ENCODE data around the gene LAMP2.

The LAMP2 gene

DNA sequence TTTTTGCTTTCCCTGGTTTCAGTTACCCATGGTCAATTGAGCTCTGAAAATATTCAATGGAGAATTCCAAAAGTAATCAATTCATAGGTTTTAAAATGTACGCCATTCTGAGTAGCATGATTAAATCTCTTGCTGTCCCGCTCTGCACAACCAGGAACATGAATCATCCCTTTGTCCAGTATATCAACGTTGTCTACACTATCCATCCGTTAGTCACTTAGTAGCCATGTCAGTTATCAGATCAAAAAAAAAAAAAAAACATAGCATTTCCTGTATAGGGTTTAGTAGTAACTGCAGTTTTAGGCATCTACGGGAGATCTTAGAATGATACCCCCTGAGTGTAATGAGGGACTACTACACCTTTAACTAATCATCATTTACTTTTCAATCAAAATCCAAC, 15.1 kb downstream of the LAMP2 start:
- no peak for DNase-seq

DNA sequence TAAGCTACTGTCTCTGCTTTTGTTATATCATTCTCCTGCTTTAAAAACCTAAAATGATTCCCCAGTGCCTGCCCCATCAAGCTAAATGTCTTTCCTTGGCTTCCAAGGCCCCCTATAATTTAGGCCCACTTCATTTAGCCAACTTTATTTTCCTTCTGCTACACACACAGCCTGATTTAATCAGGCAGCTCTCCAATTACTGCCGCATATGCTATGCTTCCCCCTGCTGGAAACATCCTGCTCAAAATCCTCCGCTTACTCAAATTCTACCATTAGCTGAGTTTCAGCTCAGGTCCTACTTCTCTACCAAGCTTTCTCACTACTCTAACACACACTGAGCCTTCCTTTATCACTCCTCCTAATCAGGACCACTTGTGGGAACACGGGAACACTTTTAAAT, 17.0 kb downstream of the LAMP2 start:
- no peak for DNase-seq

GRCh38 chrX:120450163-120450562, 18.9 kb downstream of the LAMP2 start:
- no peak for DNase-seq

DNA sequence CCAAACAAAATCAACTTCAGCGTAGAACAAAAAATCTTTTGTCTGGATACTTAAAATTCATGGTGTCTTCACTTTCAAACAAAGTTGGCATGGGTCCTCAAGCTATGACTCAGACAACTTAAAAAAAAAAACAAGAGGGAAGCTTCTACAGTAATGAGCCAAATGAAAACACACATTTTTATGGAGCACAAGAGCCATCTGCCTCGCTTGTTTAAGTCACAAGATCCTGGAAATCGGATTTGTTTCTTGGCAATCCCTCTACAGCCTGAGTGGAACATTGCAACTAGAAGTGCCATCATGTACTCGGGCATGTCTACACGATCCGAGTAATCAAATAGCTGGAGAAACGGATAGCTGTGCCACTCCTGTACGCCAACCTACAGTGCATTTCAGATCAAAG, 22.6 kb downstream of the LAMP2 start:
- DNase-seq: no peak

DNA sequence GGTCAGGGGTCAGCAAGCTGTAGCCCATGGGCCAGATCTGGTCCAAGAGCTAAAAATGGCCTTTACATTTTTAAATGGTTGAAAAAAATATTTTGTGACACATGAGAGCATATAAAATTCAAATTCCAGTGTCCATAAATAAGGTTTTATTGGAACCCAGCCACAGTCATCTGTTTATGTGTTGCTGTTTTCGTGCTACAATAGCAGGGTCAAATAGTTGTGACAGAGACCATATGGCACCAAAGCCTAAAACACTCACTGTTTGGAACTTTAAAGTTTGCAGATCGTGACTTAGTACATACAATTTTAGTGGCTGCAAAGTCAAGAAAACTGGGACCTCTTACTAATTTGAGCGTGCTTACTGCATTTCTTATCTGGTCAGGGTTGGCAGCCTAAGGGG, 29.2 kb downstream of the LAMP2 start:
- DNase-seq: no peak

DNA sequence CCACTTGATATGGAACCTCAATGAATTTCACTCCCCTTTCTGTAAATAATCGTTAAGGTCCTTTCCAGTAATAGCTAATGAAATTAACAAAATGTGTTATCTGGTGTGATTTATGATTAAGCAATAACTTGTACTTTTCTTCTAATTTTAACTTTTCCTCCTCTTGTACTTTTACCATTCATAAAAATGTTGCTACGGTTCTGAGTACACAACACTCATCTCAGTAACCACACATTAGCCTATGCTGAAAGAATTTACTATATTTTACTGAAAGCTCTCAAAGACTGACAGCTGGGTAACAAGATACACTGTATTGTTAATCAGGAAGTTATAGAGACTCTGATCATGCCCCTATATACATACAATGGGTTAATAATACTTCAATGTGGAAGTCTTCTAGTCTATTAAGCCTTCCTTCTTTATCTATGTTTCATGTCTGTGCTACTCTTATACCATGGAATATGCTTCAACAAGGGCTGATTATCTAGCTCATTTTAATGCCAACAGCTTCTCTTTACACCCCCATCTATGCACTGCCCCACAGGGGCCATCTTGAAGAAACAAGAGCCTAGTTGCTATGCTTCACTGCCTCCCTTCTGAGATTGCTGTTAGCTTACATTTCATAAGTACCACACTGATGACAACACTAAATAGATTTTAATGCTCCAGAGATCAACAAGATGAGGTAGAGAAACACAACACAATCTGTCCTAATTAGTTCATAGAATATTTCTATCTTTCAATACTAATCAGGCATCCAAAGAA, 39.1 kb downstream of the LAMP2 start:
- DNase-seq: no peak

- DNase-seq: no peak
Observed at GRCh38 chrX:120428309-120428708, 40.8 kb downstream of the LAMP2 start.

DNA sequence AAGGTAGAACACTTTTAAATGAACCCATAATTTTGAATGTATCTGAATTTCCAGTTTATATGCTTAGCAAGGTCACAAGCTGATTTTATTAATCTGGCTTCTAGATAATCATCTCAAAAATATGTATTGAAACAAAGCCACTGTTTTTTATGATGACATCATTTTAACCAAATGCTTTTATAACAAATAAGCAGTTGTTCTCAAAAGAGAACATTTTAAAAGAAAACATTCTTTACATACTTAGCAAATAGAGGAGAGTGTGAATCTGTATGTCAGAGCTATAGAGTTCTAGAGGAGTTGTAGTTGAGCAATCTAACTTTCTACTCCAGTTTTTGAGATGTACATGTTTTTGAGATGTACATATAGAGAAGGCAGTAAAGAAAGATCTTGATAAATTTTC, 42.5 kb downstream of the LAMP2 start:
- no peak for DNase-seq

DNA sequence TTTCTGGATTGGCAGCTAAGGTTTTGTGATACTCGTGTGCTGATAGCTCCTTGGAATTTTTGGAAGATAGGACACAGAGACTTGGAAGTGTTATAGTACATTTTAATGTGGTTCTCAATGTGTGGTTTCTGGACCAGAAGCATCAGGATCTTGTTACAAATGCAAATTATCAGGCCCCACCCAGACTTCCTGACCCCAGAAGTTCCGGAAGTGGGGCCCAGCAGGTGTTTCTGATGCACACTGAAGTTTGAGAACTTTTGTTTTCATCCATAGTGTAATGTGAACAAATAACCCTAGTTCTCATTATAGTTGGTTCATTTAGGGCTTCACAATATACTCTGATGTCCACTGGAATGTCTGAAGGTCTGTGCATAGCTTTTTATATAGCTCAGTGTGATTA, 49.6 kb downstream of the LAMP2 start:
- DNase-seq: no peak

- no peak for DNase-seq
Observed at GRCh38 chrX:120408168-120408567, 60.9 kb downstream of the LAMP2 start.

DNA sequence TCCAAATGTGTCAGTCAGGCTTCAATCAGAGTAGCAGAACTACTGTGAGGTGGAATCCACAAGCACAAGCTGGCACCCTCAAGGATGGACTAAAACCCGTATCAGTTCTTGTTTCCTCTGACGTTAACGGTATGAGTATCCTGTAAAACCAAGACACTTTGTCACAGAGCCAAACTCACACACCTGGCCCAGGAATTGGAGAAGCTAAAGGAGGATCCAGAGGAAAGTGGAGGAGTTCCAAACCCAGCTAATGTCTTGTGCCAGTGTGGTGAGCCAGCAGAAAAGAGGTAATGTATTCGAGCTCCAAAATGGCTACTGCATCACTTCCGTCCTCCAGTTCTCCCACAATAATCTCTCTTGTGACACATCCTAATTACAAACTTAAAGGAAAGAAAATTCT, 62.5 kb downstream of the LAMP2 start:
- DNase-seq: no peak

GRCh38 chrX:120402369-120402768, 66.7 kb downstream of the LAMP2 start:
- DNase-seq: no peak

DNA sequence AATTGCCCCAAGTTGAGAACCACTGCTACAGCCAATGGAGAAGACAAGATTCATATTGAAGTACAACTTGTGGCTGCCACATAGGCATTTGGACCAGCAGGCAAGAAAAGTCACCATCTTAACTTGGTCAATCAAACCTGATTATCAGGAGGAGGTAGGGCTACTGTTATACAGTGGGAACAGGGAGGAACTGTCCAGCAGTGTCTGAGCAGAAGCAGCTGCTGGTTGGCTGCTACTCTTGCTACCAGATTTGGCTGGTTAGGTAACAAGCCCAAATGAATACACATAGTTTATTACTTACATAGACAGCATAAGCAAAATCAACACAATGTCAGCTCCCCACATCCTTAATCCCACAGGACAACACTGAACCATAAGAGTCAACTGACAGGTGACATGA, 67.8 kb downstream of the LAMP2 start:
- DNase-seq: no peak

DNA sequence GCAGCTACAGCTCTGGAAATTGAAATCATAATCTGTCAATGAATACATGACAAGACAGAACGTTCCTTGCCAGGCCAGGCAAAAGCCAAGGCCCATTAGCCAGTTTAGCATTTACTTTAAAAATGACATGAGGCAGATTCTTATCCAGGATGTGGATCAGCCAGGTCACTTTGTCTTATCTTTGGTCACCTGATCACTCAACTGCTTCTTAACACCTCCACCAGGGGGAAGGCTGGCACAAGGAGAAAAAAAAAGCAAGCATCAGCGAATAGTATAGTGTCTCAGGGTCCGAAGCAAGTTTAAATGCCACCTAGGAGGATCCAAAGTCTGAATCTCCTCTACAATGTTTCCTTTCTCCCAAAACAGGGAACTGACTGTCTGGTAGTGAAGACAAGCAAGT, 88.4 kb downstream of the LAMP2 start:
- no peak for DNase-seq

DNA sequence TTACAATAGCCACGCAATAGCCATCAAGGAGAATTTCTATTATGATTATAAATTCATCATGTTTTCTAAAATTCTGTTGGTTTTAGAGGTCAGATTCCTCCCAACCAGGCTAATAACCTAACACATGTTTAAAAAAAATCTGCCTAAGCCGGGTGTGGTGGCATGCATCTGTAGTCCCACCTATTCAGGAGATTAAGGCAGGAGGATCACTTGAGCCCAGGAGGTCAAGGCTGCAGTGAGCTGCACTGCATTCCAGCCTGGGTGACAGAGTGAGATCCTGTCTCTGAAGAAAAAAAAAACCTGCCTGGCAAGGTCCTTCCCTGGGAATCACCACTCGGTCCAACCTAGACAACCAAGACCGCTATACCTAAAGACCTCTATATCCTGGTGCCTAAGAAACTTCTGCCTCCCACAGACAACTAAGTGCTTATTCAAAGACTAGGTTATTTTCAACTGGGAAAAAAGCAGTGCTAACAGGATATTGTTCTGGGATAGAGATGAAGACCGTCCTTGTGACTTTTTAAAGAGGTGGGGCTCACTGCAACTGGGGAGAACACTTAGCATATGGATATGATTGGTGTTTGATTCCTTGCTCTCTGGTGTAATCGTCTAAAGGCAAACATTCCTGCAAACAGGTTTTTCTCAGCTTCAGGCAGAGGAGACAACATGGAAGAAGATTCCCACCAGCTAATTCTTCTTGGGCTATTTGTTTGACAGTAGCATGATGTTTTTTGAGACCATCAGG, 89.0 kb downstream of the LAMP2 start:
- no peak for DNase-seq

GRCh38 chrX:120378570-120378969, 90.5 kb downstream of the LAMP2 start:
- no peak for DNase-seq
